Mesothelial cell of epicardium (in vitro differentiated cells): ENCODE data around the gene MAPKAPK2. TPM values are rescaled to one million over a fixed set of nuclear protein-coding genes. Genes with fewer than 3 reads are reported as not detected.

Experiments
- DNase-seq, 2 experiments: peaks; one replicate each; pipeline ENCODE4 v3.0.0; 2021; ENCODE audit warnings: low spot score in 2 of 2; ENCODE audit not compliant: unreplicated experiment in 2 of 2
- H3K27ac Mint-ChIP-seq: 2 replicates; pipeline ENCODE4 v1.8.0; 2021; ENCODE audit warnings: mixed read lengths
- H3K27me3 Mint-ChIP-seq: 2 replicates; pipeline ENCODE4 v1.8.0; 2021; ENCODE audit warnings: low read depth, mixed read lengths
- H3K36me3 Mint-ChIP-seq: 2 replicates; pipeline ENCODE4 v1.8.0; 2021; ENCODE audit warnings: mixed read lengths
- H3K4me1 Mint-ChIP-seq: 2 replicates; pipeline ENCODE4 v1.8.0; 2021; ENCODE audit warnings: mixed read lengths
- H3K4me3 Mint-ChIP-seq: 2 replicates; pipeline ENCODE4 v1.8.0; 2021; ENCODE audit warnings: mild to moderate bottlenecking, moderate library complexity, mixed read lengths
- H3K9me3 Mint-ChIP-seq: 2 replicates; pipeline ENCODE4 v1.8.0; 2021; ENCODE audit warnings: mixed read lengths
- total RNA-seq: library from RNA; stranded (reverse); gene quantifications from 3 replicates; pipeline ENCODE4 v1.2.1, GENCODE V29; 2021
- TF ChIP-seq, protein P1 (sequence below): fragments of 200-600 bp; sonication (generic); IDR thresholded peaks from one replicate; pipeline ENCODE4 v1.5.0; 2021; ENCODE audit warnings: antibody characterized with exemption; ENCODE audit not compliant: unreplicated experiment

MAPKAPK2 gene
- total RNA-seq, 1 donor from 2014 or later: 60.2 TPM

DNA sequence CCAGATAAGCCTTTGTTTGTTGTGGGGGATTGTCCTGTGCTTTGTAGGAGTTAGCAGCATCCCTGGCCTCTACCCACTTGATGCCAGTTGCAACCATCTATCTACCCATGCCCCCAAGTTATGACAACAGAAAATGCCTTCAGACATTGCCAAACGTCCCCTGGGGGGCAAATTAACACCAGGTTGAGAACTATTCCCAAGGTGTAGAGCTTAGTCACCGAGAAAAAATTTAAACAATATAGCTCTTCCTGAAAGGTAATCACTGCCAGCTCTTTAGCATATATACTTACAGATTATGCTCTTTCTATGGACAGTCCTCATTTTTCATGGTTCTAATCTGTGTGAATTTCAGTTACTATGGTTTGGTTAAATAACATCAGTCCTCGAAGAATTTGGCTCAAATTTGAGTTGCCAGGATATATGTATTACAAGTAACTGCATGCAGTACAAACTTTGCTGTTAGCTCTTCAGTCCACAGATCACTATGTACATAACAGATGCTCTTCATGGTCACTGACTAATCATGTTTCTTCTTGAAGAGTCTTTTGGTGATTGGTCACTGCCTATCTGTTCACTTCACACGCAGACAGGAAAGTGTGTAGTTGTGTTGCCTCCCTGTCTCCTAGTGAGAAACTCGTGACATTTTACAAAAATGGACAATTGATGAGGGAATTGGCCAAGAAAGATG is 25.2 kb downstream of the MAPKAPK2 start:
- H3K27ac Mint-ChIP-seq: no peak overlapping the region
- H3K4me3 Mint-ChIP-seq: no peak overlapping the region
- TF ChIP-seq, protein P1, sequence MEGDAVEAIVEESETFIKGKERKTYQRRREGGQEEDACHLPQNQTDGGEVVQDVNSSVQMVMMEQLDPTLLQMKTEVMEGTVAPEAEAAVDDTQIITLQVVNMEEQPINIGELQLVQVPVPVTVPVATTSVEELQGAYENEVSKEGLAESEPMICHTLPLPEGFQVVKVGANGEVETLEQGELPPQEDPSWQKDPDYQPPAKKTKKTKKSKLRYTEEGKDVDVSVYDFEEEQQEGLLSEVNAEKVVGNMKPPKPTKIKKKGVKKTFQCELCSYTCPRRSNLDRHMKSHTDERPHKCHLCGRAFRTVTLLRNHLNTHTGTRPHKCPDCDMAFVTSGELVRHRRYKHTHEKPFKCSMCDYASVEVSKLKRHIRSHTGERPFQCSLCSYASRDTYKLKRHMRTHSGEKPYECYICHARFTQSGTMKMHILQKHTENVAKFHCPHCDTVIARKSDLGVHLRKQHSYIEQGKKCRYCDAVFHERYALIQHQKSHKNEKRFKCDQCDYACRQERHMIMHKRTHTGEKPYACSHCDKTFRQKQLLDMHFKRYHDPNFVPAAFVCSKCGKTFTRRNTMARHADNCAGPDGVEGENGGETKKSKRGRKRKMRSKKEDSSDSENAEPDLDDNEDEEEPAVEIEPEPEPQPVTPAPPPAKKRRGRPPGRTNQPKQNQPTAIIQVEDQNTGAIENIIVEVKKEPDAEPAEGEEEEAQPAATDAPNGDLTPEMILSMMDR: no peak
- H3K36me3 Mint-ChIP-seq: no peaks in the 10 kb centered on the region
- peaks cover 49% of the 10 kb centered on the region for H3K4me1 Mint-ChIP-seq
- no peak for DNase-seq
- no peaks in the 10 kb centered on the region for H3K27me3 Mint-ChIP-seq
- H3K9me3 Mint-ChIP-seq: no peaks in the 10 kb centered on the region

DNA sequence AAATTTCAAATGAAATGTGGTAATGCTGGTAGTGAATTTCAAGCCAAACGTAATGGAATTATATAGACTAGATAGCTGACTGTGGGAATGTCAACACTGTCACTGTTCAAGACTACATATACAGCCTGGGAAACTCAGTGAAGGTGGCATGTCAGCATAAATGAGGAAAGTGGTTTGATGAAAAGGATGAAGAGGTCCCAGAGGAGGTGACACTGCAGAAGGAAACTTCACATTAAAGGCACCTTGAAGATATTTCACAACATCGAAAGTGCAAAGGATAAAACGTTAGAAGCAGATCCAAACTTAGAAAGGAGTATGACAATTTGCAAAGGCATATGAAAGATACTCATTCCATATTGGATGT is 25.7 kb downstream of the MAPKAPK2 start:
- DNase-seq: no peak
- no peaks in the 10 kb centered on the region for H3K27me3 Mint-ChIP-seq
- TF ChIP-seq, protein P1: no peak
- H3K36me3 Mint-ChIP-seq: no peaks in the 10 kb centered on the region
- no peaks in the 10 kb centered on the region for H3K9me3 Mint-ChIP-seq
- no peak overlapping the region for H3K4me3 Mint-ChIP-seq
- H3K4me1 Mint-ChIP-seq: peaks cover 46% of the 10 kb centered on the region
- H3K27ac Mint-ChIP-seq: no peak overlapping the region

DNA sequence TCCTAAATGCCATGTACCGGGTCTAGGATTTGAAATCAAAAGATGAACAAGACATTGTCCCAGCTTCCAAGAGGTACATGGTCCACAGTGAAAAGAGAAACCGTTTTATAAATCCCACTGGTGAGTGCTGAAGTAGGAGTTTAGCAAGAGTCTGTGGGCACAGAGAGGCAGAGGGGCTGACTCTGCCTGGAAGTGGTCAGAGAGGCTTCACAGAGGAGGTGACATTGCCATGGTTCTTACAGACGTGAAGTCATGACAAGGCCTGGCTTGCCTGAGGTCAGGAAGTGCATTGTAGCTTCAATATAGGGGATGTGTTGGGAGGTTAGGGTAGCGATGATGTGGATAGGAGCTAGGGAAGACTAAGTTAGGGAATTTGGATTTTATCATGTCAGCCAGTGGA is 28.4 kb downstream of the MAPKAPK2 start:
- H3K36me3 Mint-ChIP-seq: no peaks in the 10 kb centered on the region
- H3K27me3 Mint-ChIP-seq: no peaks in the 10 kb centered on the region
- no peak overlapping the region for H3K27ac Mint-ChIP-seq
- H3K4me1 Mint-ChIP-seq: peaks cover 32% of the 10 kb centered on the region
- TF ChIP-seq, protein P1: no peak
- no peak for DNase-seq
- H3K9me3 Mint-ChIP-seq: no peaks in the 10 kb centered on the region
- no peak overlapping the region for H3K4me3 Mint-ChIP-seq

DNA sequence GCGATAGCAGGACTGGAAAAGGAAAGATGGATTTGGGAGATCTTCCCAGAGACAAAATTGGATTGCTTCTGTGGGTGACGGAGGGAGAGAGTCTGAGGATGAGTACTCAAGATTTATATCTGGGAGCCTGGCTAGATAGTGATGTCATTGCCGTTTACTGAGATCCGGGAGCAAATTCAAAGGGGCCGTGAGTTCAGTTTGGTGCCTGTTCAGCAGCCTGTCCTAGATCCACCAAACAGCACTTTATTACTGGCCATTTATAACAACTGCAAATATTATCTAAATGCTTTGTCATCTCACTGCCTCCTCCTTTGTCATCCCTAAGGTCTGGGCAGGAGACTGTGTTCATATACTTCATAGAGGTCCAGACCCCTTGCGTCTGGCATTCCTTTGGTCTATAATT is 29.2 kb downstream of the MAPKAPK2 start:
- no peak overlapping the region for H3K4me3 Mint-ChIP-seq
- peaks cover 27% of the 10 kb centered on the region for H3K4me1 Mint-ChIP-seq
- DNase-seq: no peak
- peak overlapping the region; percentile 10 for H3K27ac Mint-ChIP-seq
- H3K9me3 Mint-ChIP-seq: no peaks in the 10 kb centered on the region
- H3K36me3 Mint-ChIP-seq: no peaks in the 10 kb centered on the region
- TF ChIP-seq, protein P1: no peak
- H3K27me3 Mint-ChIP-seq: no peaks in the 10 kb centered on the region

DNA sequence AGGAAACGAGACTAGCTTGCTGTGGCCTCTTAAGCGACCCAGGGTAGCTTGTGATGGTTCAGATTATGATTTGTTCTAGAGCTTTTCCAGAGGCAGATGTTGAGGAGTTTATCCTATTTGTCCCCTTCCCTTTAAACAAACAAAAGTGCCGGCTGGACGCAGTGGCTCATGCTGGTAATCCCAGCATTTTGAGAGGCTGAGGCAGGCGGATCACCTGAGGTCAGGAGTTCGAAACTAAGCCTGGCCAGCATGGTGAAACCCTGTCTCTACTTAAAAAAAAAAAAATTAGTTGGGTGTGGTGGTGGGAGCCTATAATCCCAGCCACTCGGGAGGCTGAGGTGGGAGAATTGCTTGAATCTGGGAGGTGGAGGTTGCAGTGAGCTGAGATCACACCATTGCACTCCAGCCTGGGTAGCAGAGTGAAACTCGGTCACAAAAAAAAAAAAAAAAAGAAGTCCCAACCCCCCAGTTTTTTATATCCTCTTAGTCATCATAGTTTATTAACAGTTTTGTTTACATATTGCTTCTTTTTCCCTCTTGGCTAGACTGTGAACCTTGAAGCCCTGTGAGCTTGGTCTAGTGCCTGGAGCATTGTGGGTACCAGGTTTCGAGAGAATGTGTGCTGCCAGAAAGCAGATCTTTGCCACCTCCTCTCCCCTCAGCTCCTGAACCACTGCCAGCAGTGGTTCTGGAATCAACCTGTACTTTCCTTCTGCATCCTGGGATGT is 29.8 kb downstream of the MAPKAPK2 start:
- Mint-ChIP-seq H3K4me3 (no peak overlapping the region), H3K27me3 (no peaks in the 10 kb centered on the region), H3K9me3 (no peaks in the 10 kb centered on the region), H3K36me3 (no peaks in the 10 kb centered on the region), H3K4me1 (peaks cover 22% of the 10 kb centered on the region), H3K27ac (peak overlapping the region; percentile 10)
- TF ChIP-seq, protein P1: no peak
- DNase-seq: no peak
